ACC112 (cell line): Measurements from ENCODE around the gene FLOT2.
A peak's percentile ranks its signal among the peaks of the same experiment; 100 is the strongest.
"Not testable (repeated sequence)": the region's sequence is repeated elsewhere in the genome, so short reads cannot be mapped to it uniquely, and the experiment has no call there.

Source experiments
- H2AFZ ChIP-seq: fragments of 200-600 bp; sonication (generic); one replicate; pipeline ENCODE4 v1.6.0; 2017; ENCODE audit warnings: antibody characterized with exemption, low read length; ENCODE audit not compliant: unreplicated experiment
- H3K27ac ChIP-seq: fragments of 200-600 bp; sonication (generic); 2 replicates; pipeline ENCODE4 v1.5.1; 2014; ENCODE audit warnings: low read depth, mild to moderate bottlenecking, antibody characterized with exemption, low read length, moderate library complexity
- H3K27me3 ChIP-seq: fragments of 200-600 bp; sonication (generic); 2 replicates; pipeline ENCODE4 v1.6.1; 2014; ENCODE audit warnings: mild to moderate bottlenecking, antibody characterized with exemption, low read length, moderate library complexity, mixed read lengths; ENCODE audit not compliant: insufficient read depth
- H3K36me3 ChIP-seq: fragments of 200-600 bp; sonication (generic); 2 replicates; pipeline ENCODE4 v1.6.1; 2016; ENCODE audit warnings: mild to moderate bottlenecking, antibody characterized with exemption, low read length, moderate library complexity, mixed read lengths; ENCODE audit not compliant: insufficient read depth
- H3K4me1 ChIP-seq: fragments of 200-600 bp; sonication (generic); one replicate; pipeline ENCODE4 v1.6.1; 2016; ENCODE audit warnings: low read length, mixed read lengths; ENCODE audit not compliant: insufficient read depth, unreplicated experiment, control insufficient read depth
- H3K4me3 ChIP-seq: fragments of 200-600 bp; sonication (generic); 2 replicates; pipeline ENCODE4 v1.5.1; 2014; ENCODE audit warnings: mild to moderate bottlenecking, low read depth, low read length
- H3K79me2 ChIP-seq: fragments of 200-600 bp; sonication (generic); one replicate; pipeline ENCODE4 v1.6.0; 2016; ENCODE audit warnings: low read length; ENCODE audit not compliant: control insufficient read depth, unreplicated experiment, insufficient read depth

FLOT2 gene

DNA sequence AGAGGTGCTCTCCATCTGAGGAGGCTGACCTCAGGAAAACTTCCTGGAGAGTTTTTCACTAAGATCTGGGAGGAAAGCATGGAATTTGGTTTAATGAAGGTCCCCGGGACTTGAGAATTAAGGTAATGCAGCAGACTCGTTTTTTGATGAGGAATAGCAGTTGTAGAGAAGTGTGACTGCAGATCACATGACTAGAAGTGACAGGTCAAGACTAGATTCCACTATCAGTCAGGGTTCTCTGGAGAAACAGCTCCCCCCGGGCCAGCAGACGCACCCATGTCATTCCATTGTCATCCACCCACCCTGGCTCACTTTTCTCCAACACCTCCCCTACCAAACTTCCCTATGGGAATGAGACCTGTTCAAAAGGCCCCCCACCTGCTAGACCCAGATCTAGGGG, 7.3 kb upstream of the FLOT2 start:
- Histone ChIP-seq H3K4me3 (no peak overlapping the region), H3K36me3 (peaks cover 13% of the 10 kb centered on the region; the same call in 1 of the 2 replicates), H3K79me2 (peaks cover 4% of the 10 kb centered on the region), H2AFZ (no peak overlapping the region), H3K27me3 (no peaks in the 10 kb centered on the region), H3K4me1 (peaks cover 10% of the 10 kb centered on the region), H3K27ac (no peak overlapping the region)

DNA sequence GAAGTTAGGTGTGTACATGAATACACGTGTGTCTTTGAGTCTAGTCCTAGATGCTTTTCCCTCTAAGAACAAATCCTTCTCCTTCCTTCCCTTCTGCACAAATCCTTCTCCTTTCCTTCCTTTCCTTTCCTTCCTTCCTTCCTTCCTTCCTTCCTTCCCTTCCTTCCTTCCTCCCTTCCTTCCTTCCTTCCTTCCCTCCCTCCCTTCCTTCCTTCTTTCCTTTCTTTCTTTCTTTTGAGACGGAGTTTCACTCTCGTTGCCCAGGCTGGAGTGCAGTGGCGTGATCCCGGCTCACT, 6.0 kb upstream of the FLOT2 start:
- not testable (repeated sequence) for H3K79me2 ChIP-seq, H3K27me3 ChIP-seq, H3K27ac ChIP-seq, H3K4me1 ChIP-seq, H2AFZ ChIP-seq, H3K4me3 ChIP-seq
- peaks cover 12% of the 10 kb centered on the region; the same call in 1 of the 2 replicates for H3K36me3 ChIP-seq

DNA sequence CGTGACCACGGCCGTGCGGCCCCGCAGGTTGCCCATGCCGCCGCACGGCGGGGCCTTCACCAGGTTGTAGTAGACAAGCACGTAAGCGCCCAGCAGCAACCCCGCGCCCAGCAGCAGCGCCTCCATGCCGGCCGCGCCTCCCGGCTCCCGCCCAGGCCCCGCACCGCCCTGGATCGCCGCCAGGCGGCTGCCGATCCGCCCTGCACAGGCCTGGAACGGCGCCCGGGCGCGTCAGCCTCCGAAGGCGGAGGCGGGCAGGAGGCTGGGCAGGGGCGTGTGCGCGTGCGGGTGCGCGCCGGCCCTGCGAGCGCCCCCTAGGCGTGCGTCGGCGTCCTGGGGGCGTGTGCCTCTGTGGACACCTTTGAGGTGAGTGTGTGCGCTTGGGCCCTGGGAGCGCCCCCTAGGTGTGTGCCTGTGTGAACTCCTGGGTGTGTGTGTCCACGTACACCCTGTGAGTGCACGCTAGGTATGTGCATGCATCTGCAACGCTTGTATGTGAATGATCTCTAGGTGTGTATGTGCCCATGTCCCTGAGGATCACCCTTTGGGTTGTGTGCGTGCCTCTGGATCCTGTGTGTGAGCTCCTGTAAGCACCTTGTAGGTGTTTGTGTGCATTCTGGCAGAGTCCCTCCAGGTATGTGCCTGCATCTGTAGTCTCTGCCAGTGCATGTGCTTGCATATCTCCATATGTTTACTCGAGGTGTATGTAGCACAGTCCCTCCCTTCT, 5.4 kb upstream of the FLOT2 start, which contains the start of gene DHRS13:
Gene DHRS13, minus strand, starts transcription at position 261 of the 727 bp plus-strand sequence. Its CDS starts 135 bp downstream, at position 126.
- Histone ChIP-seq H3K4me3 (peak within 1 kb of the TSS; percentile 79), H3K4me1 (peaks cover 3% of the 10 kb centered on the region), H2AFZ (peak within 1 kb of the TSS; percentile 59), H3K27ac (no peak within 1 kb of the TSS), H3K36me3 (peaks cover 12% of the 10 kb centered on the region; the same call in 1 of the 2 replicates), H3K27me3 (no peaks in the 10 kb centered on the region), H3K79me2 (peaks cover 4% of the 10 kb centered on the region)

DNA sequence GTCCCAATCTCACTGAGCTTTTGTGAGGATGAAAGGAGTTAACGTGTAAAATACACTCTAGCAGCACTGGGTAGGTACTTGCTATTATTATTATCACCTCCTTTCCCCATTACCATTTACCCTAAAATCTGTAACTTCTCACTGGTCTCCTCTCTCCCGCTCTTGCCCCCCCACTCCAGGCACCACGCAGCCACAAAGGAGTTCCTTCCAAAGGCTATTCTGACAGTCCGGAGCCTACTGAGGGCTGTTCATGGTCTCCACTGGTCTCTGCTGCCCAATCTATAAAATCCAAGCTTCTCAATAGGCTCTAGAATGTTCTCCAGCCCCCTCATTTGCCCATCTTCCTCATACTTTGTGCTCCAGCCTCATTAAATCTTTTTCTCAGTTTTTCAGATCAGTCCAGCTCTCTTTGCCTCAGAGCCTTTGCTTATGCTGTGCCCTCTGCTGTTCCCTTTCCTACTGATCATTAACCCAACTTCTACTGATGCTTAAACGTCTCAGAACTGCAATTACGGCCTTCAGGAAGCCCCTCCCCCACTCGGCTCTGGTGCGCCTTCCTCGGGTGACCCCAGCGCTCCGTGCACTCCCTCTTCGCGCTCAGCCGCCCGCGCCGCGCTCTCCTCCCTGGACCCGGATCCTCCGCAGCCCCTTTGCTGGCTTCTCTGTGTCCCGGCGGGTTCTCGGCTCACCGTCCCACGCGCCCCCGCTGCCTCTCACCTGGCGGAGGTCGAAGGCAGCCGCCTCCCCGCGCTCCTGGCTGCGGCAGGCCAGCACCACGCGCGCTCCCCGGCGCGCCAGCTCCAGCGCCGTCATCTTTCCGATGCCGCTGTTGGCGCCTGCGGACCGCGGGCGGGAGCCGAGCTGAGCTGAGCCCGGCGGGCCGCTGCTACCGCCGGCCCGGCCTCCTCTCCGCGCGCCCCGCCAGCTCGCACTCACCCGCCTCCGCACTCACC, 4.6 kb upstream of the FLOT2 start:
- Histone ChIP-seq H3K4me1 (peaks cover 6% of the 10 kb centered on the region), H3K27ac (no peak overlapping the region), H3K27me3 (no peaks in the 10 kb centered on the region), H2AFZ (peak overlapping the region; percentile 59), H3K79me2 (peaks cover 4% of the 10 kb centered on the region), H3K36me3 (peaks cover 6% of the 10 kb centered on the region; the same call in 1 of the 2 replicates), H3K4me3 (peak overlapping the region; percentile 79)

DNA sequence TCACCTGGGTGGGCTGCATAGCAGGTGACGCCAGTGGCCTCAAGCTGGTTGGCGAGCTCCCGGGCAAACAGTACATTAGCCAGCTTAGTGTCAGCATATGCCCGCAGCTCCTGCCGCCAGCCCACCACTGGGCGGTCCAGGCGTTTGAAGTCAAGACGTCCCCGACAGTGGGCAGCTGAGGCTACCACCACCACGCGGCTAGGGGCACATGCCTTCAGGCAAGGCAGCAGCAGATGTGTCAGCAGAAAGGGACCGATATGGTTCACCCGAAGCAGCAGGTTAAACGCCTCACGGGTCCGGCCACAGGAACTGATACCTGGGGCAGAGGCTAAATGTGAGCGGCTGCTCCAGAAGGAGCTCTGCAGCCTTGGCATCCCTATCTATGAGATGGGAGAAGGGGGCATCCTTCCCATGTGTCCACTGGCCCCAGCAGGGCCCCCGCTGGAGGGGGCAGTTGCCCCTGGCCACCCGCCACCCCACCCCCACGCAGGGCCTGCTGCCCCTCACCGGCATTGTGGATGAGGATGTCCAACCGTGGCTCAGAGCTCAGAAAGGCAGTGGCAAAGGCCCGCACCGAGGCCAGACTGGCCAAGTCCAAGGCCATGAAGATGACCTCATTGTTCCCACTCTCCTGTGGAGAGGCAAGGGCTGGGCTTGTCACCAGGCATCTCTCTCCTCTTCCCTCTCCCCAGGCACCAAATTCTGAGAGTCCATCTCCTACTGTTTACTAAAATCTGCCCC, 3.6 kb upstream of the FLOT2 start:
- Histone ChIP-seq H3K36me3 (no peaks in the 10 kb centered on the region), H3K27ac (no peak overlapping the region), H3K27me3 (no peaks in the 10 kb centered on the region), H3K4me1 (peaks cover 11% of the 10 kb centered on the region), H3K79me2 (peaks cover 8% of the 10 kb centered on the region), H3K4me3 (peak overlapping the region; percentile 79; the same call in 1 of the 2 replicates), H2AFZ (no peak overlapping the region)

DNA sequence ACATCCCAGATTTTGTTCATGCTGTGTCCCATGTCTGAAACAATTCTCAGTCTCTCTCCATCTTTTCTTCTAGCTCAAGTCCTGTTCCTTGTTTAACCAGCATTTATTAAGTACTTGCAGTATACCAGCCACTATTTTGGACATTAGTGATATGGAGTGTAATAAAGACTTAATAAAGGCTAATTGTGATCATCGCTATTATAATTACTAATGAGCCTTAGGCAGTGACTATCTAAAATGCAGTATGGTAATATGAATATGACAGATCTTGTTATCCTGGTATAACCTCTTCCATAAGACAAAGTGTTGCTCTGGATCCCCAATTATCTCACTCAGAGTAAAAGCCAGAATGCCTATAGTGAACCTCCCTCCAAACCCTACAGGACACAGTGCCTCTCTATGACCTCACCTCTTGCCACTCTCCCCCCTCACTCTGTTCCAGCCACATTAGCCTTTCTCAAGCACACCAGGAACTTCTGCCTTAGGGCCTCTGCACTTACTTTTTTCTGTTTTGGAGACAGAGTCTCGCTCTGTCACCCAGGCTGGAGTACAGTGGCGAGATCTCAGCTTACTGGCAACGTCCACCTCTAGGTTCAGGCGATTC, 1.8 kb upstream of the FLOT2 start:
- Histone ChIP-seq H3K36me3 (no peaks in the 10 kb centered on the region), H3K4me1 (peaks cover 15% of the 10 kb centered on the region), H3K79me2 (peaks cover 15% of the 10 kb centered on the region), H3K27me3 (no peaks in the 10 kb centered on the region), H2AFZ (no peak overlapping the region), H3K27ac (no peak overlapping the region), H3K4me3 (no peak overlapping the region)

DNA sequence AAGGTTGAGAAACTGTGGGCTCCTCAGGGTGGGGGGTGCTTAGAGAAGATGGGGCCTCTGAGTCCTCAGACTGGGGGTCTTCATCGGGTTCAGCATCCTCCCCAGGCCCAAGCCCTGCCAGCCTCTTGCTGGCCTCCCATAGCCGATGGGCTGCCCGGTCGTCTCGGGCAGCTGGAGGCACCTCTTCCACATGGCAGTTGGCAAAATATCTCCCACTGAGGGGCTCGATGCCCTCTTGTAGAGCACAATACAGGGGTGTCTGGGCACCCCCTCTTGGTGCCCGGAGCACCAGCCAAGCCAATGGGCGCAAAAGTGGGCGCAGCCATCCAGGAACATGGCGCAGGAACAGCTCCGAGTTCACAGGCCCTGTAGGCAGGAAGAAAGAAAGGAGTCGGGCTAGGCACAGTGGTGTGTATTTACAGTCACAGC, 1.0 kb upstream of the FLOT2 start:
- Histone ChIP-seq H3K36me3 (no peaks in the 10 kb centered on the region), H3K4me3 (no peak overlapping the region), H3K27ac (no peak overlapping the region), H3K27me3 (no peaks in the 10 kb centered on the region), H2AFZ (no peak overlapping the region), H3K4me1 (peaks cover 19% of the 10 kb centered on the region), H3K79me2 (peaks cover 15% of the 10 kb centered on the region)

DNA sequence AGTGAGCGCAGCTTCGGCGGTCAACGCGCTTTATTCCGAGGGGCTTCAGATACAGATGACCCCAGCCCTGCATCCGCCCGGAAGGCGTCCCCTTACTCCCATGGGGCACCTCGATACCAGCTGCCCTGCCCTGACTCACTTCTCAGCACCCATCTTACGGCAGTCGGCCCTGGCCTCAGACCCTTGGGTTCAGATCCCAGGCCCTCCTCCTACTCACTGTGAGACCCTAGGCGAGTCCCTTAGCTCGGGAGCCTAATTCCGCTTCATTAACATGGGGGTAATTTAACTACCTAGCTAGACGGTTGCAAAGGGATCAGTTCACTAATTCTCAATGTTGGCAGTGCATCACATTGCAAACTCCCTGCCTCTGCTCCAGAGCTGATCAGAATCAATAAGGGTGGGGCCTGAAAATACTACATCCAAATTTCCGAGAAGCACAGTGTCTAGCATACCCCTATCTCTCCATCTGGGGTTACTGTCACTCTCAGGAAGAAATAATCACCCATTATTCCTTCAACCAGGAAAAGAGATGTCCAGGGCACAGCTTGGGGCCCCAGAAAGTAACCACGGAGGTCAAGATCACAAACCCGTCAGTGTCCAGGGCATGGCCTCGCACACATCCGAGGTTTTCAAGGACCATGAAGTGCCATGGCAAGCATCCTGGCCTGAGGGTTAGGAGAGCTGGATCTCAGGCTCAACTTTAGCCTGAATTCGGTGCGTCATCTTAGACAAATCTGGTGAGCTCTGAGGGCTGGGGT, 415 bp upstream of the FLOT2 start:
- no peaks in the 10 kb centered on the region for H3K36me3 ChIP-seq
- peak overlapping the region; percentile 96 for H3K4me3 ChIP-seq
- H3K27me3 ChIP-seq, result no peaks in the 10 kb centered on the region
- H3K4me1 ChIP-seq, result peaks cover 24% of the 10 kb centered on the region
- H2AFZ ChIP-seq, result peak overlapping the region; percentile 51
- H3K79me2 ChIP-seq, result peaks cover 15% of the 10 kb centered on the region
- no peak overlapping the region for H3K27ac ChIP-seq

DNA sequence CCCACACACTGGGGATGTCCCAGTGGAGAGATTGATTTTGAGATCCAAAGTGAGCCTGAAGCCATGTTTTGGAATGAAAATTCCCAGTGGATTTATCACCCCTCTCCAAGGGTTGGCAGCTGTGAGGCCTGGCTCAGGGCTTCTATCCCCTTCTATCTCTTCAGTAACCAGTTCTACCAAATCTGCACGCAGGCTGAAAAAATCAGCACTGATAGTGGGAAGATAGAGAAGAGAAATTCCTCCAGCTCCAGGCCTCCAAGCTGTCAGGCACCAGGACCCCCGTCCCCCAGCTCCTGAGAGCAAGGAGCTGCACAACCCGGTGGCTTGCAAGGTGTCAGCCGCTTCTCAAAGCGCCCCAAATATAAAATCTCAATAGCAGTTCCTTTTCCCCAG, 1.0 kb downstream of the FLOT2 start:
- Histone ChIP-seq H3K27ac (no peak overlapping the region), H3K4me3 (peak overlapping the region; percentile 96)

More for the DNA sequence above, 1.0 kb downstream of the FLOT2 start:
- Histone ChIP-seq H3K79me2 (peaks cover 15% of the 10 kb centered on the region), H3K36me3 (no peaks in the 10 kb centered on the region), H3K27me3 (no peaks in the 10 kb centered on the region), H2AFZ (no peak overlapping the region), H3K4me1 (peaks cover 33% of the 10 kb centered on the region)
